Transverse colon (tissue), 4 donors: ENCODE data around the gene PDZD2. TPM values are rescaled to one million over a fixed set of nuclear protein-coding genes. Genes with fewer than 3 reads are reported as not detected.

Experiments used
- DNase-seq: peaks from one replicate; pipeline ENCODE4 v3.0.0-alpha.2; 2019
- H3K27ac ChIP-seq, 4 donors: fragments of 200-600 bp; sonication (generic); 2 replicates each; pipeline ENCODE4 v1.5.1; 2016 to 2018; ENCODE audit warnings: inconsistent platforms in 4 of 4
- H3K27me3 ChIP-seq: fragments of 200-600 bp; sonication (generic); 2 replicates; pipeline ENCODE4 v1.5.1; 2017; ENCODE audit warnings: inconsistent platforms
- H3K36me3 ChIP-seq, 4 donors: fragments of 200-600 bp; sonication (generic); 2 replicates each; pipeline ENCODE4 v1.5.1; 2017 to 2019; ENCODE audit warnings: inconsistent platforms in 4 of 4
- H3K4me1 ChIP-seq, 4 donors: fragments of 200-600 bp; sonication (generic); 2 replicates each; pipeline ENCODE4 v1.5.1; 2017 to 2020; ENCODE audit warnings: inconsistent platforms in 4 of 4
- H3K4me3 ChIP-seq, 4 donors: fragments of 200-600 bp; sonication (generic); 1 replicate in 1 of 4; 2 replicates in 3 of 4; pipeline versions ENCODE4 v1.5.1 to v1.6.1; 2017 to 2019; ENCODE audit warnings: inconsistent platforms in 4 of 4
- H3K9me3 ChIP-seq, 2 donors: fragments of 200-600 bp; sonication (generic); 2 replicates each; pipeline ENCODE4 v1.5.1; 2017 to 2019; ENCODE audit warnings: inconsistent platforms in 2 of 2
- EP300 ChIP-seq: sonication (generic); formaldehyde crosslinking; IDR thresholded peaks from one replicate; pipeline ENCODE4 v1.6.1; 2017; ENCODE audit warnings: antibody characterized with exemption, low read depth
- POLR2A ChIP-seq: fragments of 450-650 bp; IDR thresholded peaks from one replicate; pipeline ENCODE4 v1.6.1; 2016; ENCODE audit warnings: antibody characterized with exemption, mild to moderate bottlenecking, moderate library complexity
- POLR2AphosphoS5 ChIP-seq, 3 donors: sonication (generic); formaldehyde crosslinking; IDR thresholded peaks; one replicate each; pipeline ENCODE4 v1.6.1; 2016; ENCODE audit warnings: antibody characterized with exemption in 3 of 3
- WGBS, 2 donors: methylation state at CpG; one replicate each; pipeline ENCODE4 v1.1.5; 2018; ENCODE audit warnings: low coverage in 1 of 2; 5-methylcytosine and 5-hydroxymethylcytosine counted together
- in situ Hi-C, 4 donors: fragments of 200-750 bp; cut with MboI; loops; one replicate each; pipeline versions ENCODE4 v1.15.0 to v1.15.1; 2017; ENCODE audit warnings: low sequenced_read_pairs in 3 of 4, low pct_ligation_motif_present in 1 of 4, low pct_unique_long_range_greater_than_20kb in 1 of 4
- intact Hi-C: fragments of 100-400 bp; cut with DNase I; formaldehyde crosslinking; loops from one replicate; pipeline ENCODE4 v1.15.1; 2023; ENCODE audit warnings: low total_unique reads
- total RNA-seq, 4 donors: library from RNA; depleted of rRNA; stranded (reverse); fragments of >200 nt; gene quantifications; one replicate each; pipeline ENCODE4 v1.1.0, GENCODE V29; 2016
- TF ChIP-seq, protein P1 (sequence below), 5 experiments: fragments of 200-600 bp in 3 of 5; fragments of 450-650 bp in 2 of 5; sonication (generic) in 3 of 5; IDR thresholded peaks; 1 replicate in 2 of 5; 2 replicates in 3 of 5; pipeline ENCODE4 v1.5.1; 2016 to 2017; ENCODE audit warnings: antibody characterized with exemption in 5 of 5, inconsistent platforms in 3 of 5, mild to moderate bottlenecking in 2 of 5, moderate library complexity in 1 of 5

PDZD2 gene
- total RNA-seq, 4 donors from 2014 or later = 2.0 to 3.7 (median 2.8) TPM

GRCh38 chr5:31981361-31981945 lies 342.5 kb downstream of the PDZD2 start:
- intact Hi-C loops = no loop called here
- WGBS, 2 donors = 59 to 68% methylated on average over 4 to 7 of the region's 7 CpGs
- no peak overlapping the region for H3K27ac ChIP-seq

DNA sequence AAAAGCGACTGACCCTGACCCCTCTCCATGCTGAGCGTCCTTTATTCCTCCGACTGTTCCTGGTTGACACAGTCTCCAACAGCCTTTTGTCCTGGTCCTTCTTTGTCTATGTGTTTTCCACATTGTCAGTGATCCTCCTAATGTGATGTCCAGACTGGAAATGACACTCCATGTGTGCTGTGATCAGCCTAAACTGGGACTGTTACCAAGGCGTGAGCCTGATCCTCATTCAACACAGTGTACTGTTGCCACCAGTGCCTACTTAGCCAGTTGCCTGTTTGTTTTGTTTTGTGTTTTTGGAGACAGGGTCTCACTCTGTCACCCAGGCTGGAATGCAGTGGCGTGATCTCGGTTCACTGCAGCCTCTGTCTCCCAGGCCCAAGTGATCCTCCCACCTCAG lies 343.1 kb downstream of the PDZD2 start:
- WGBS, 2 donors = 82 to 86% methylated on average over 4 to 6 of the region's 6 CpGs
- in situ Hi-C loops (no loop called here), intact Hi-C loops (no loop called here)
- TF ChIP-seq, protein P1, sequence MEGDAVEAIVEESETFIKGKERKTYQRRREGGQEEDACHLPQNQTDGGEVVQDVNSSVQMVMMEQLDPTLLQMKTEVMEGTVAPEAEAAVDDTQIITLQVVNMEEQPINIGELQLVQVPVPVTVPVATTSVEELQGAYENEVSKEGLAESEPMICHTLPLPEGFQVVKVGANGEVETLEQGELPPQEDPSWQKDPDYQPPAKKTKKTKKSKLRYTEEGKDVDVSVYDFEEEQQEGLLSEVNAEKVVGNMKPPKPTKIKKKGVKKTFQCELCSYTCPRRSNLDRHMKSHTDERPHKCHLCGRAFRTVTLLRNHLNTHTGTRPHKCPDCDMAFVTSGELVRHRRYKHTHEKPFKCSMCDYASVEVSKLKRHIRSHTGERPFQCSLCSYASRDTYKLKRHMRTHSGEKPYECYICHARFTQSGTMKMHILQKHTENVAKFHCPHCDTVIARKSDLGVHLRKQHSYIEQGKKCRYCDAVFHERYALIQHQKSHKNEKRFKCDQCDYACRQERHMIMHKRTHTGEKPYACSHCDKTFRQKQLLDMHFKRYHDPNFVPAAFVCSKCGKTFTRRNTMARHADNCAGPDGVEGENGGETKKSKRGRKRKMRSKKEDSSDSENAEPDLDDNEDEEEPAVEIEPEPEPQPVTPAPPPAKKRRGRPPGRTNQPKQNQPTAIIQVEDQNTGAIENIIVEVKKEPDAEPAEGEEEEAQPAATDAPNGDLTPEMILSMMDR (IDR thresholded peaks at IDR 0.05) = no peak
- no peak for TF ChIP-seq POLR2AphosphoS5 (IDR thresholded peaks at IDR 0.05)
- TF ChIP-seq EP300 = no peak
- no peak for TF ChIP-seq POLR2A
- no peaks in the 10 kb centered on the region for H3K4me1 ChIP-seq
- H3K27ac ChIP-seq = no peak overlapping the region
- H3K4me3 ChIP-seq = no peak overlapping the region
- no peak for DNase-seq
- H3K36me3 ChIP-seq = no peaks in the 10 kb centered on the region
- H3K27me3 ChIP-seq = no peaks in the 10 kb centered on the region
- no peaks in the 10 kb centered on the region for H3K9me3 ChIP-seq

More at GRCh38 chr5:31981361-31981945, 342.5 kb downstream of the PDZD2 start:
- no peaks in the 10 kb centered on the region for H3K27me3 ChIP-seq
- in situ Hi-C loops = no loop called here
- H3K9me3 ChIP-seq = no peaks in the 10 kb centered on the region
- H3K4me3 ChIP-seq = no peak overlapping the region
- no peaks in the 10 kb centered on the region for H3K36me3 ChIP-seq
- DNase-seq = no peak
- TF ChIP-seq POLR2AphosphoS5 (IDR thresholded peaks at IDR 0.05) (no peak), POLR2A (no peak), EP300 (no peak)
- TF ChIP-seq, protein P1 (IDR thresholded peaks at IDR 0.05) = no peak
- no peaks in the 10 kb centered on the region for H3K4me1 ChIP-seq

DNA sequence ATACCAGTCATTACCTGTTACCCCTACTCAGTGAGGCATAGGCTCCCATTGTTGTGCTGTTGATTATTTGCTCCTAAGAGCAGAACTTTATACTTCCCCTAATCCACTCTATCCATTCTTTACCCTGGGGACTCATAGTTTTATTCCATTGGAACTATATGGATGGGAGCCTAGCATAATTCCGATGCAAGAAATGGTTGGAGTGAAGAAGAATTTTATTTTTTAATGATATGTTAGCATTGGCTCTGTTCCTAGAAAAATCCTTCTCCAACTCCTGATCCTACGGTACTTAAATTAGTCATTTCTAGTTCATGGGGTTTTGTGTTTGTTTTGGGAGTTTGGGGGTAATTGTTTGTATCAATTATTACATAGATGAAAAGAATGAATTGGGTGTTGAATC lies 343.7 kb downstream of the PDZD2 start:
- Histone ChIP-seq H3K27ac (no peak overlapping the region), H3K36me3 (no peaks in the 10 kb centered on the region), H3K9me3 (no peaks in the 10 kb centered on the region), H3K27me3 (no peaks in the 10 kb centered on the region), H3K4me1 (no peaks in the 10 kb centered on the region), H3K4me3 (no peak overlapping the region)
- 53 to 69% methylated on average over 2 of the region's 2 CpGs for WGBS, 2 donors
- TF ChIP-seq POLR2A = no peak
- TF ChIP-seq, protein P1 (IDR thresholded peaks at IDR 0.05) = no peak
- TF ChIP-seq EP300 = no peak
- no peak for TF ChIP-seq POLR2AphosphoS5 (IDR thresholded peaks at IDR 0.05)
- in situ Hi-C loops (no loop called here), intact Hi-C loops (no loop called here)
- DNase-seq = no peak

- Histone ChIP-seq H3K27me3 (no peaks in the 10 kb centered on the region), H3K4me1 (no peaks in the 10 kb centered on the region), H3K36me3 (no peaks in the 10 kb centered on the region), H3K27ac (no peak overlapping the region), H3K4me3 (no peak overlapping the region), H3K9me3 (no peaks in the 10 kb centered on the region)
- TF ChIP-seq, protein P1 (IDR thresholded peaks at IDR 0.05) = no peak
- TF ChIP-seq EP300 = no peak
- DNase-seq = no peak
- WGBS, 2 donors = 35 to 68% methylated on average over 2 to 4 of the region's 4 CpGs
- in situ Hi-C loops (no loop called here), intact Hi-C loops (no loop called here)
These were observed 344.9 kb downstream of the PDZD2 start for GRCh38 chr5:31983851-31984250.
